Measurements from ENCODE around the gene PRKD3.

Gene PRKD3

DNA sequence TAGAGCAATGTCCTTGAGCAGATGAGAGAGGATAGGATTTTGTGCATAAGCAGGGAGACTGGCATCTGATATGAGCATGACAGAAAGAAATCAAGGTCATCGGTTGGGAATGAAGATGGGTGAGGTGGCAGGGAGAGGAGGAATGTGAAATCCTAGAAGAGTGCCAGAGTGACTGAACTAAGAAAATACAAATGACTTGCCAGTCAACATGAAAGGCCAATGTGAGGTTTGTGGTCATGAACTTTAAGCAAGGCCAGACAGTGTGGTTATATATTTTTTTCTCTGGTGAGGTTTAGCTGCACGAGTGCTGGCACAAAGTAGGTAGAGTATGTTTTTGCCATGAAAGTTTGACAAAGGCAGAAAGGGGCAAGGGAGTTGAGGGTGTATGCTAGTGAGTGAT is 41.0 kb upstream of the PRKD3 start:
- no peak for TF ChIP-seq CTCF (IDR thresholded peaks at IDR 0.05; ENCODE audit: borderline replicate concordance, control extremely low read depth, extremely low read depth, insufficient read depth, missing control alignments)
- DNase-seq (ENCODE audit: low spot score) = no peak
- in situ Hi-C loops (cut with MboI; ENCODE audit: low sequenced_read_pairs, unreplicated experiment) = no loop called here

- in situ Hi-C loops (cut with MboI; ENCODE audit: low sequenced_read_pairs, unreplicated experiment) = no loop called here
- TF ChIP-seq CTCF (IDR thresholded peaks at IDR 0.05; ENCODE audit: borderline replicate concordance, control extremely low read depth, extremely low read depth, insufficient read depth, missing control alignments) = no peak
- DNase-seq (ENCODE audit: low spot score) = no peak
Observed at GRCh38 chr2:37364351-37364750, 39.7 kb upstream of the PRKD3 start.

DNA sequence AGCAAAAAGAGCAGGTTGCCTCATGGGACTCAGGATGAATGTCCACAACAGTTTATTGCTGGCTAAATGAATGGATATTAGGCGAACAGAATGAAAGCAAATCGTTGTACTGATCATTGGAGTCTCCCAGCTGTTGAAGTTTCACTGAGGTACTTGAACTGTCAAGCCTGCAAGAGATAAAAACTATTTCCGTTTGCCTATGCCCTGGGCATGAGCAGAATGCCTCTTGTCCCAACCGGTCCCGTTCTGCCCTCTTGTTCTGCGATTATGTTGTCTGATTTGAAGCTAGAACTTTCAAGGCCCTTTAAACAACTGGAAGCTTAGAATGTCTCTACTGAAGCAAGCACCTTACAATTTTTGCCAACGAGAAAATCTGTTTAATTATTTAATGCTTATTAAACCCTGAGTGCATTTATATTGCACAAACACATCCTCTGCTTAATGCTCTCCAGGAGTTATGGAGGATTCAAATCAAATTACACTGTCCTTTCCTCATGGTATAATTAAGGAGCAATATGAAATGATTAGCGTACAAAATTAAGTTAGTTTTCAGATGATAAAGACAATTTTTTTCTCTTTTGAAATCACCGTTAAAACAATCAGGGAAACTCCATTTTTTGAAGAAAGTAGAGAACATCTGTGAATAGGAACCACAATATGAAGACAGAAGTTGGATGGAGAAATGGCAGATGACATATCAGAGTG is 37.5 kb upstream of the PRKD3 start:
- no peak for TF ChIP-seq CTCF (IDR thresholded peaks at IDR 0.05; ENCODE audit: borderline replicate concordance, control extremely low read depth, extremely low read depth, insufficient read depth, missing control alignments)
- DNase-seq (ENCODE audit: low spot score) = no peak
- in situ Hi-C loops (cut with MboI; ENCODE audit: low sequenced_read_pairs, unreplicated experiment) = no loop called here

- no peak for TF ChIP-seq CTCF (IDR thresholded peaks at IDR 0.05; ENCODE audit: borderline replicate concordance, control extremely low read depth, extremely low read depth, insufficient read depth, missing control alignments)
- DNase-seq (ENCODE audit: low spot score) = no peak
- in situ Hi-C loops (cut with MboI; ENCODE audit: low sequenced_read_pairs, unreplicated experiment) = no loop called here
Observed at GRCh38 chr2:37361216-37361815, 36.7 kb upstream of the PRKD3 start.

- TF ChIP-seq CTCF (IDR thresholded peaks at IDR 0.05; ENCODE audit: borderline replicate concordance, control extremely low read depth, extremely low read depth, insufficient read depth, missing control alignments) = no peak
- in situ Hi-C loops (cut with MboI; ENCODE audit: low sequenced_read_pairs, unreplicated experiment) = no loop called here
- no peak for DNase-seq (ENCODE audit: low spot score)
Observed at GRCh38 chr2:37358466-37358865, 33.8 kb upstream of the PRKD3 start.

DNA sequence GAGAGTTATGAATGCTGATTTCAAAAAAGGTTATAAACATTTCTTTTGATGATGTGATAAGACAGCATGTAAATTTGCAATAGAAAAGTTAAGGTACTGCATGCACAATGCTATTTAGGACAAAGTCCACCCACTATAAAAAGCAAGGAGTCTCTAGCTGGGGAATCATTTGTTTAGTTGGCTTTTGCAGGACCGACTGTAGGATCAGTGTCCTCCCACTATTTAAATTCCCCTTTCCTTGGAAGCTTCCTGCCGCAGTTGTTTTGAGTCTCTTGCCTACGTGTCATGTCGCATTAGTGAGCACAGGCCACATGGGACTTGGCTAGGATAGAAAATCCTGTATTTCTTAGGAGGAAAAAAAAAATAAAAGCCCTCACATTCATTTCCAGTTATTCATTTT is 32.9 kb upstream of the PRKD3 start:
- DNase-seq (ENCODE audit: low spot score) = no peak
- no peak for TF ChIP-seq CTCF (IDR thresholded peaks at IDR 0.05; ENCODE audit: borderline replicate concordance, control extremely low read depth, extremely low read depth, insufficient read depth, missing control alignments)
- in situ Hi-C loops (cut with MboI; ENCODE audit: low sequenced_read_pairs, unreplicated experiment) = no loop called here

Data from GM13976 (cell line).